K562 (cell line): ENCODE data around the gene NDUFA6. TPM values are rescaled to one million over a fixed set of nuclear protein-coding genes. Genes with fewer than 3 reads are reported as not detected.

Experiments used
- BCL6 ChIP-seq: fragments of 250-450 bp; sonication (Bioruptor Pico); IDR thresholded peaks from 2 replicates; pipeline ENCODE4 v1.4.0; 2020
- BRD4 ChIP-seq: fragments of 200-600 bp; sonication (generic); IDR thresholded peaks from 2 replicates; pipeline ENCODE4 v1.6.1; 2017; ENCODE audit warnings: inconsistent platforms
- CHCHD3 ChIP-seq: fragments of 250-450 bp; sonication (Bioruptor Pico); IDR thresholded peaks from 2 replicates; pipeline ENCODE4 v2.1.2; 2022; ENCODE audit warnings: mild to moderate bottlenecking
- HDAC8 ChIP-seq: fragments of 450-650 bp; IDR thresholded peaks from 2 replicates; pipeline ENCODE4 v1.6.1; 2016; ENCODE audit warnings: mild to moderate bottlenecking, missing genetic modification characterization, moderate library complexity, missing compliant biosample characterization
- KDM2B ChIP-seq: fragments of 250-450 bp; sonication (Bioruptor Pico); IDR thresholded peaks from 2 replicates; pipeline ENCODE4 v1.8.0; 2021; ENCODE audit warnings: mild to moderate bottlenecking, moderate library complexity
- KDM5B ChIP-seq: fragments of 200-600 bp; sonication (generic); IDR thresholded peaks from 2 replicates; pipeline ENCODE4 v1.6.1; 2012; ENCODE audit warnings: low read depth, mild to moderate bottlenecking, moderate library complexity, low read length, control low read depth, inconsistent platforms; ENCODE audit not compliant: insufficient replicate concordance
- LARP7 ChIP-seq: fragments of 450-650 bp; IDR thresholded peaks from 2 replicates; pipeline ENCODE4 v1.6.1; 2016
- LCOR ChIP-seq: sonication (generic); formaldehyde crosslinking; IDR thresholded peaks from 2 replicates; pipeline ENCODE4 v1.8.0; 2022; ENCODE audit warnings: mild to moderate bottlenecking, missing genetic modification reagents
- MEF2A ChIP-seq: IDR thresholded peaks from 2 replicates; pipeline ENCODE4 v1.6.1; 2011; ENCODE audit warnings: low read depth, mild to moderate bottlenecking, low read length, moderate library complexity; ENCODE audit not compliant: control insufficient read depth
- MTA2 ChIP-seq: fragments of 450-650 bp; IDR thresholded peaks from 2 replicates; pipeline ENCODE4 v1.6.1; 2016; ENCODE audit warnings: low read depth
- RB1 ChIP-seq: fragments of 450-650 bp; IDR thresholded peaks from 2 replicates; pipeline ENCODE4 v1.6.1; 2017; ENCODE audit warnings: low read depth, mild to moderate bottlenecking
- RBM39 ChIP-seq: fragments of 200-400 bp; formaldehyde crosslinking; optimal IDR thresholded peaks from 2 replicates; pipeline ENCODE3; 2018; ENCODE audit warnings: low read depth, low read length
- ZBTB1 ChIP-seq: sonication (generic); formaldehyde crosslinking; IDR thresholded peaks from 2 replicates; pipeline ENCODE4 v1.8.1; 2023; ENCODE audit warnings: missing genetic modification reagents, low read depth, mild to moderate bottlenecking, borderline replicate concordance
- ZNF12 ChIP-seq: sonication (generic); formaldehyde crosslinking; IDR thresholded peaks from 2 replicates; pipeline ENCODE4 v1.4.0; 2020; ENCODE audit warnings: mild to moderate bottlenecking, missing genetic modification reagents
- ZNF583 ChIP-seq: fragments of 250-450 bp; sonication (Bioruptor Pico); IDR thresholded peaks from 2 replicates; pipeline ENCODE4 v1.4.0; 2020
- ZNF589 ChIP-seq: fragments of 200-800 bp; sonication (Bioruptor generic); IDR thresholded peaks from 2 replicates; pipeline ENCODE4 v1.6.1; 2016; ENCODE audit warnings: low read depth, missing genetic modification characterization, missing compliant biosample characterization
- ZSCAN32 ChIP-seq: fragments of 450-650 bp; formaldehyde crosslinking; IDR thresholded peaks from 2 replicates; pipeline ENCODE4 v1.4.0; 2020; ENCODE audit warnings: mild to moderate bottlenecking, moderate library complexity
- polyA plus RNA-seq, 8 experiments: library from polyadenylated mRNA; depleted of rRNA in 4 of 8; stranded (reverse) in 5 of 8; unstranded in 3 of 8; fragments of >200 nt; fragmentation: Nextera tagmentation in 2 of 8; fragmentation: Illumina TruSeq in 1 of 8; extraction: Ambion mirVana in 2 of 8; extraction: Trizol in 1 of 8; gene quantifications; 2 replicates each; pipeline versions ENCODE4 v1.2.1 to v1.2.3, GENCODE V29; 2011 to 2014; ENCODE audit warnings: inconsistent platforms in 1 of 8, missing spikeins in 1 of 8
- total RNA-seq, 7 experiments: library from RNA; depleted of rRNA in 6 of 7; stranded (reverse); fragments of >200 nt in 6 of 7; fragmentation: Illumina TruSeq in 2 of 7; extraction: Trizol in 2 of 7; gene quantifications; 2 replicates each; pipeline versions ENCODE4 v1.2.1 to v1.2.3, GENCODE V29; 2011 to 2021; ENCODE audit warnings: low replicate concordance in 1 of 7
- TF ChIP-seq, protein P1 (sequence below): sonication (generic); formaldehyde crosslinking; IDR thresholded peaks from 2 replicates; pipeline ENCODE4 v1.8.1; 2023; ENCODE audit warnings: mild to moderate bottlenecking, missing genetic modification reagents, moderate library complexity
- TF ChIP-seq, protein P2 (sequence below): fragments of 250-450 bp; sonication (Bioruptor Pico); IDR thresholded peaks from 2 replicates; pipeline ENCODE4 v1.6.1; 2021; ENCODE audit warnings: mild to moderate bottlenecking
- TF ChIP-seq, protein P3 (sequence below): fragments of 450-650 bp; IDR thresholded peaks from 2 replicates; pipeline ENCODE4 v1.6.1; 2017; ENCODE audit warnings: mild to moderate bottlenecking, moderate library complexity
- TF ChIP-seq, protein P4 (sequence below): fragments of 250-450 bp; sonication (Bioruptor Pico); IDR thresholded peaks from 2 replicates; pipeline ENCODE4 v1.8.0; 2022; ENCODE audit warnings: inconsistent platforms
- TF ChIP-seq, protein P5 (sequence below): sonication (generic); formaldehyde crosslinking; IDR thresholded peaks from 2 replicates; pipeline ENCODE4 v1.8.1; 2023; ENCODE audit warnings: mild to moderate bottlenecking, missing genetic modification reagents

NDUFA6 gene
- total and polyA plus RNA-seq, 9 of the 15 experiments (the other 6 are each of a cell fraction or from before 2014, with no cell fraction given): 90.0 to 474 (median 128) TPM

DNA sequence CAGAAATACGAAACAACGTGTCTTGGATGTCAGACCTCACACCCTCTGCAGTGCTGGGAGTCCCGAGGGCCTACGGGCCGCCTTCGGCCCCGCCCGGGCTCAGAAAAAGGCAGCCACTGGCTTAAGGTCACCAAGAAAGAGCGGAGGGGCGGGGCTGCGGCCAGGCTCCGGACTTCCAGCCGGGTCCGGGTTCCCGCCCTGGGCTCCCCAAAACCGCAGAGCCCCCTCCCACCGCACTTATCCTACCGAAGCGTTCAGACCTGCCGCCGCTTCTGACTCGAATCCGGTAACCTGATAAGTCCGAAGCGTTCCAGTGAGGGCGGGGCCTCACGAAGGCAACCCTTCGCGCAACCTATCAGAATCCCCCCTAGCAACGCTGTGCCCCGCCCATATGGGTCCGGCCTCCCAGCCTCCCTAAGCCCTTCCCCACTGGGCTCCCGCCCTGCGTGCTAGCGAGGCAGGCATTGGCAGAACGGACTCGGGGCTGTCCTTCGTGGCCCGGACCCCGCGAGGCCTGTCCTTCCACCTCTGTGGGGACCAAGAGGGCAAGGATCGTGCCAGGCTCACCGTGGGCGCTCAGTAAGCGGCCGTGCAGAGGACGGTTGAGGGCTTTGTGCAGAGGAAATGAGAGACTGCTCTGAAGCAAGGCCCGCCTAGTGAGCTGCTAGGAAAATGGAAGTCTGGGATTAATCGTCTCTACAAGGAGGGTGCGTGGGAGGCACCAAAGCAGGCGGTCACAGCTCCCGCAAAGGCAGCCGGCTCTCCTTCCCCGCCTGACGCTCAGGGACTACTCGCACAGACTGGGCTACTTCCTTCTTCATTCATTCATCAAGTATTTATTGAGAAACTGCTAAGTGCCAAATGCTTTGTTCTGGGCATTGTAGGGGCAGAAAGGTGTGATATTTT lies 19.8 kb downstream of the NDUFA6 start, which contains the start of gene NAGA (continued):
- TF ChIP-seq ZNF12 (CRISPR knock-in tag) (no peak; the same call in 1 of the 2 replicates), BRD4 (no peak), CHCHD3 (no peak), LARP7 (no peak), MTA2 (no peak), LCOR (CRISPR knock-in tag) (peak; percentile 38; the same call in 1 of the 2 replicates), ZNF583 (no peak), ZNF589 (CRISPR knock-in tag) (no peak), KDM5B (peak; percentile 79), BCL6 (CRISPR knock-in tag) (no peak), RB1 (0 out of 2 replicates have a peak, but pooled peaks have one; percentile 5), KDM2B (CRISPR knock-in tag) (no peak), ZSCAN32 (CRISPR knock-in tag) (no peak), ZBTB1 (CRISPR knock-in tag) (no peak; the same call in 1 of the 2 replicates), RBM39 (no peak), HDAC8 (tag) (no peak), MEF2A (no peak)
- TF ChIP-seq, protein P1, sequence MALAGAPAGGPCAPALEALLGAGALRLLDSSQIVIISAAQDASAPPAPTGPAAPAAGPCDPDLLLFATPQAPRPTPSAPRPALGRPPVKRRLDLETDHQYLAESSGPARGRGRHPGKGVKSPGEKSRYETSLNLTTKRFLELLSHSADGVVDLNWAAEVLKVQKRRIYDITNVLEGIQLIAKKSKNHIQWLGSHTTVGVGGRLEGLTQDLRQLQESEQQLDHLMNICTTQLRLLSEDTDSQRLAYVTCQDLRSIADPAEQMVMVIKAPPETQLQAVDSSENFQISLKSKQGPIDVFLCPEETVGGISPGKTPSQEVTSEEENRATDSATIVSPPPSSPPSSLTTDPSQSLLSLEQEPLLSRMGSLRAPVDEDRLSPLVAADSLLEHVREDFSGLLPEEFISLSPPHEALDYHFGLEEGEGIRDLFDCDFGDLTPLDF (CRISPR knock-in tag): peak; percentile 71; the same call in 1 of the 2 replicates
- TF ChIP-seq, protein P2, sequence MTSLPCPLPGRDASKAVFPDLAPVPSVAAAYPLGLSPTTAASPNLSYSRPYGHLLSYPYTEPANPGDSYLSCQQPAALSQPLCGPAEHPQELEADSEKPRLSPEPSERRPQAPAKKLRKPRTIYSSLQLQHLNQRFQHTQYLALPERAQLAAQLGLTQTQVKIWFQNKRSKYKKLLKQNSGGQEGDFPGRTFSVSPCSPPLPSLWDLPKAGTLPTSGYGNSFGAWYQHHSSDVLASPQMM (CRISPR knock-in tag): no peak
- TF ChIP-seq, protein P3, sequence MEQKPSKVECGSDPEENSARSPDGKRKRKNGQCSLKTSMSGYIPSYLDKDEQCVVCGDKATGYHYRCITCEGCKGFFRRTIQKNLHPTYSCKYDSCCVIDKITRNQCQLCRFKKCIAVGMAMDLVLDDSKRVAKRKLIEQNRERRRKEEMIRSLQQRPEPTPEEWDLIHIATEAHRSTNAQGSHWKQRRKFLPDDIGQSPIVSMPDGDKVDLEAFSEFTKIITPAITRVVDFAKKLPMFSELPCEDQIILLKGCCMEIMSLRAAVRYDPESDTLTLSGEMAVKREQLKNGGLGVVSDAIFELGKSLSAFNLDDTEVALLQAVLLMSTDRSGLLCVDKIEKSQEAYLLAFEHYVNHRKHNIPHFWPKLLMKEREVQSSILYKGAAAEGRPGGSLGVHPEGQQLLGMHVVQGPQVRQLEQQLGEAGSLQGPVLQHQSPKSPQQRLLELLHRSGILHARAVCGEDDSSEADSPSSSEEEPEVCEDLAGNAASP: no peak
- TF ChIP-seq, protein P4, sequence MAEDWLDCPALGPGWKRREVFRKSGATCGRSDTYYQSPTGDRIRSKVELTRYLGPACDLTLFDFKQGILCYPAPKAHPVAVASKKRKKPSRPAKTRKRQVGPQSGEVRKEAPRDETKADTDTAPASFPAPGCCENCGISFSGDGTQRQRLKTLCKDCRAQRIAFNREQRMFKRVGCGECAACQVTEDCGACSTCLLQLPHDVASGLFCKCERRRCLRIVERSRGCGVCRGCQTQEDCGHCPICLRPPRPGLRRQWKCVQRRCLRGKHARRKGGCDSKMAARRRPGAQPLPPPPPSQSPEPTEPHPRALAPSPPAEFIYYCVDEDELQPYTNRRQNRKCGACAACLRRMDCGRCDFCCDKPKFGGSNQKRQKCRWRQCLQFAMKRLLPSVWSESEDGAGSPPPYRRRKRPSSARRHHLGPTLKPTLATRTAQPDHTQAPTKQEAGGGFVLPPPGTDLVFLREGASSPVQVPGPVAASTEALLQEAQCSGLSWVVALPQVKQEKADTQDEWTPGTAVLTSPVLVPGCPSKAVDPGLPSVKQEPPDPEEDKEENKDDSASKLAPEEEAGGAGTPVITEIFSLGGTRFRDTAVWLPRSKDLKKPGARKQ (CRISPR knock-in tag): no peak
- TF ChIP-seq, protein P5, sequence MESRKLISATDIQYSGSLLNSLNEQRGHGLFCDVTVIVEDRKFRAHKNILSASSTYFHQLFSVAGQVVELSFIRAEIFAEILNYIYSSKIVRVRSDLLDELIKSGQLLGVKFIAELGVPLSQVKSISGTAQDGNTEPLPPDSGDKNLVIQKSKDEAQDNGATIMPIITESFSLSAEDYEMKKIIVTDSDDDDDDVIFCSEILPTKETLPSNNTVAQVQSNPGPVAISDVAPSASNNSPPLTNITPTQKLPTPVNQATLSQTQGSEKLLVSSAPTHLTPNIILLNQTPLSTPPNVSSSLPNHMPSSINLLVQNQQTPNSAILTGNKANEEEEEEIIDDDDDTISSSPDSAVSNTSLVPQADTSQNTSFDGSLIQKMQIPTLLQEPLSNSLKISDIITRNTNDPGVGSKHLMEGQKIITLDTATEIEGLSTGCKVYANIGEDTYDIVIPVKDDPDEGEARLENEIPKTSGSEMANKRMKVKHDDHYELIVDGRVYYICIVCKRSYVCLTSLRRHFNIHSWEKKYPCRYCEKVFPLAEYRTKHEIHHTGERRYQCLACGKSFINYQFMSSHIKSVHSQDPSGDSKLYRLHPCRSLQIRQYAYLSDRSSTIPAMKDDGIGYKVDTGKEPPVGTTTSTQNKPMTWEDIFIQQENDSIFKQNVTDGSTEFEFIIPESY (CRISPR knock-in tag): no peak; the same call in 1 of the 2 replicates
